GM12878 (cell line): ENCODE measurements around the gene CD276. TPM values are rescaled to one million over a fixed set of nuclear protein-coding genes. Genes with fewer than 3 reads are reported as not detected.

Source experiments
- ATAC-seq: fragments of 200-7000 bp; cut with Tn5 transposase; 3 replicates; pipeline ENCODE4 v1.9.1; 2020; ENCODE audit warnings: mild to moderate bottlenecking, moderate library complexity
- BruUV-seq: library from RNA; stranded (reverse); fragments of 400-500 nt; replicated peaks from 2 replicates; lab custom pipeline; 2021; lab: Mats Ljungman, UMichigan
- CTCF ChIA-PET: fragments of 300-600 bp; sonication (Branson Sonifier 250); formaldehyde crosslinking; extraction: SDS; loops from one replicate; lab custom pipeline; 2021; ENCODE audit warnings: inconsistent platforms; lab: Yijun Ruan, JAX
- POLR2A ChIA-PET: fragments of 350-600 bp; formaldehyde crosslinking; extraction: SDS; loops from one replicate; lab custom pipeline; 2021; ENCODE audit warnings: inconsistent platforms; lab: Charles Lee
- RAD21 ChIA-PET: fragments of 300-600 bp; sonication (Branson Sonifier 250); formaldehyde crosslinking; loops from one replicate; lab custom pipeline; 2023; ENCODE audit warnings: antibody characterized with exemption; ENCODE audit not compliant: unreplicated experiment; lab: Charles Lee
- SMC1A ChIA-PET: fragments of 300-600 bp; sonication (Branson Sonifier 250); formaldehyde crosslinking; loops from one replicate; lab custom pipeline; 2023; ENCODE audit not compliant: unreplicated experiment, uncharacterized antibody; lab: Charles Lee
- DNase-seq: peaks from one replicate; pipeline ENCODE4 v3.0.0-alpha.2; 2011; ENCODE audit warnings: low read depth, low spot score
- FAIRE-seq: peaks from 3 replicates; lab custom pipeline; 2011; peaks lifted over from hg19 to GRCh38; lab: Jason Lieb, UNC
- H2AFZ ChIP-seq: 2 replicates; pipeline ENCODE4 v1.6.0; 2011; ENCODE audit warnings: low read depth, low read length, control low read depth; ENCODE audit not compliant: control insufficient read depth
- H3K27ac ChIP-seq: 2 replicates; pipeline ENCODE4 v1.5.1; 2011; ENCODE audit warnings: control low read depth; ENCODE audit not compliant: control insufficient read depth, insufficient read depth
- H3K27me3 ChIP-seq, 2 experiments: replicated peaks in 1 of 2; 2 replicates each; pipeline versions ENCODE4 v1.6.0 to v1.6.1; 2011; ENCODE audit warnings: low read length in 1 of 2; ENCODE audit not compliant: control insufficient read depth in 2 of 2, insufficient read depth in 2 of 2
- H3K36me3 ChIP-seq, 2 experiments: 2 replicates each; pipeline ENCODE4 v1.5.1; 2011; ENCODE audit warnings: low read length in 1 of 2; ENCODE audit not compliant: control insufficient read depth in 2 of 2, insufficient read depth in 2 of 2
- H3K4me1 ChIP-seq: 2 replicates; pipeline ENCODE4 v1.6.1; 2011; ENCODE audit warnings: mild to moderate bottlenecking, low read length, moderate library complexity, mixed read lengths; ENCODE audit not compliant: control insufficient read depth, insufficient read depth
- H3K4me2 ChIP-seq: 2 replicates; pipeline ENCODE4 v1.6.0; 2011; ENCODE audit warnings: control low read depth; ENCODE audit not compliant: control insufficient read depth, insufficient read depth
- H3K4me3 ChIP-seq: fragments of 200-600 bp; sonication (generic); 2 replicates; pipeline ENCODE4 v1.5.1; 2016
- H3K79me2 ChIP-seq: 2 replicates; pipeline ENCODE4 v1.6.0; 2011; ENCODE audit warnings: low read length; ENCODE audit not compliant: control insufficient read depth, insufficient read depth
- H3K9ac ChIP-seq: 2 replicates; pipeline ENCODE4 v1.8.0; 2011; ENCODE audit warnings: low read length, control low read depth, mixed read lengths; ENCODE audit not compliant: control insufficient read depth, insufficient read depth
- H3K9me3 ChIP-seq: replicated peaks from 3 replicates; pipeline ENCODE4 v1.5.1; 2011; ENCODE audit warnings: mild to moderate bottlenecking, low read length; ENCODE audit not compliant: control insufficient read depth, insufficient read depth
- H4K20me1 ChIP-seq: 2 replicates; pipeline ENCODE4 v1.6.0; 2011; ENCODE audit not compliant: control insufficient read depth, insufficient read depth
- BRCA1 ChIP-seq: IDR thresholded peaks from 2 replicates; pipeline ENCODE4 v1.6.1; 2011; ENCODE audit warnings: low read depth, low read length, improper control_type of control experiment
- CEBPB ChIP-seq, 2 experiments: fragments of 150-350 bp in 1 of 2; IDR thresholded peaks; 2 replicates each; pipeline ENCODE4 v1.6.1; 2012 to 2014; ENCODE audit warnings: low read depth in 2 of 2, low read length in 2 of 2, borderline replicate concordance in 1 of 2, inconsistent platforms in 1 of 2
- ETV6 ChIP-seq, 2 experiments: fragments of 450-650 bp in 1 of 2; IDR thresholded peaks in 1 of 2; conservative IDR thresholded peaks in 1 of 2; 2 replicates each; pipeline ENCODE4 v1.6.1; 2014; ENCODE audit warnings: antibody characterized with exemption in 1 of 2, borderline replicate concordance in 1 of 2, low read depth in 1 of 2, mild to moderate bottlenecking in 1 of 2, moderate library complexity in 1 of 2
- FOS ChIP-seq: IDR thresholded peaks from 3 replicates; pipeline ENCODE4 v1.6.1; 2011; ENCODE audit warnings: borderline replicate concordance; ENCODE audit not compliant: insufficient read length; ENCODE audit errors: extremely low read depth
- IRF4 ChIP-seq: IDR thresholded peaks from 2 replicates; pipeline ENCODE4 v1.6.1; 2011; ENCODE audit warnings: low read depth, low read length
- JUND ChIP-seq: IDR thresholded peaks from 2 replicates; pipeline ENCODE4 v1.6.1; 2012; ENCODE audit warnings: low read depth, mild to moderate bottlenecking, low read length, improper control_type of control experiment, moderate library complexity
- KAT2A ChIP-seq: conservative IDR thresholded peaks from 2 replicates; pipeline ENCODE4 v1.6.1; 2011; ENCODE audit warnings: low read depth, low read length; ENCODE audit not compliant: control insufficient read depth
- KLF5 ChIP-seq: fragments of 450-650 bp; IDR thresholded peaks from 2 replicates; pipeline ENCODE4 v1.6.1; 2014; ENCODE audit warnings: mild to moderate bottlenecking; ENCODE audit not compliant: partially characterized antibody
- NRF1 ChIP-seq: conservative IDR thresholded peaks from 2 replicates; pipeline ENCODE4 v1.6.1; 2011; ENCODE audit warnings: mild to moderate bottlenecking, low read depth, low read length, improper control_type of control experiment
- SP1 ChIP-seq: IDR thresholded peaks from one replicate; pipeline ENCODE4 v1.6.1; 2011; ENCODE audit warnings: low read depth, low read length
- SREBF1 ChIP-seq: IDR thresholded peaks from 2 replicates; pipeline ENCODE4 v1.6.1; 2012; ENCODE audit warnings: mild to moderate bottlenecking, low read length
- WGBS: methylation state at CpG from one replicate; pipeline ENCODE4 v1.1.6; 2016; ENCODE audit warnings: low lambda C conversion rate; ENCODE audit not compliant: insufficient replicate concordance, insufficient coverage; ENCODE audit errors: missing lambda C conversion rate; 5-methylcytosine and 5-hydroxymethylcytosine counted together
- in situ Hi-C: fragments of 300-500 bp; cut with MboI; formaldehyde crosslinking; loops from 9 replicates; pipeline ENCODE4 v1.14.3; 2018; ENCODE audit warnings: mixed read lengths
- intact Hi-C: fragments of 100-400 bp; cut with micrococcal nuclease; formaldehyde crosslinking; loops from one replicate; pipeline ENCODE4 v1.14.2; 2022; ENCODE audit not compliant: unreplicated experiment
- polyA plus RNA-seq, 11 experiments: library from polyadenylated mRNA; depleted of rRNA in 4 of 11; unstranded in 6 of 11; stranded (reverse) in 5 of 11; fragments of >200 nt; fragmentation: Nextera tagmentation in 4 of 11; fragmentation: Illumina TruSeq in 1 of 11; extraction: Ambion mirVana in 4 of 11; extraction: Trizol in 1 of 11; gene quantifications; 1 replicate in 1 of 11; 2 replicates in 10 of 11; pipeline versions ENCODE4 v1.2.1 to v1.2.3, GENCODE V29; 2011 to 2016; ENCODE audit warnings: inconsistent platforms in 2 of 11, missing spikeins in 2 of 11, low read depth in 1 of 11
- total RNA-seq, 4 experiments: library from RNA; depleted of rRNA in 3 of 4; stranded (reverse); fragments of >200 nt in 3 of 4; fragmentation: Illumina TruSeq in 1 of 4; extraction: Trizol in 1 of 4; gene quantifications; 2 replicates each; pipeline versions ENCODE4 v1.2.1 to v1.2.3, GENCODE V29; 2013 to 2021
- TF ChIP-seq, protein P1 (sequence below): fragments of 450-650 bp; formaldehyde crosslinking; IDR thresholded peaks from 2 replicates; pipeline ENCODE4 v1.4.0; 2020; ENCODE audit warnings: mild to moderate bottlenecking, moderate library complexity
- TF ChIP-seq, protein P2 (sequence below): fragments of 450-650 bp; IDR thresholded peaks from 2 replicates; pipeline ENCODE4 v1.6.1; 2016; ENCODE audit warnings: mild to moderate bottlenecking

Gene CD276
- total and polyA plus RNA-seq, 10 of the 15 experiments (the other 5 are each of a cell fraction or from before 2014, with no cell fraction given): 0.11 to 3.0 (median 1.2) TPM

DNA sequence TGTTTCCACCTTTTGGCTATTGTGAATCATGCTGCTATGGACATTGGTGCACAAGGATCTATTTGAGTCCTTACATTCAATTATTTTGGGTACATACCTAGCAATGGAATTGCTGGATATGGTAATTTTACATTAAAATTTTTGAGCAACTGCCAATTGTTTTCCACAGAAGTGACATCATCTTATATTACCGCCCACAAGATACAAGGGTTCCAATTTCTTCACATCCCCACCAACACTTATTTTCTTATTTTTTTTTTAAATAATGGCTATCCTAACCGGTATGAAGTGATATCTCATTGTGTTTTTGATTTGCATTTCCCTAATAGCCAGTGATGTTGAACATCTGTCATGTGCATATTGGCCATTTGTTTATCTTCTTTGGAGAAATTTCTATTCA lies 28.5 kb upstream of the CD276 start:
- in situ Hi-C loops: no loop called here
- Histone ChIP-seq H4K20me1 (no peaks in the 10 kb centered on the region), H3K27ac (no peak overlapping the region), H3K4me3 (no peak overlapping the region), H3K27me3 (no peaks in the 10 kb centered on the region; a peak in 1 of 4 replicates), H3K4me2 (no peak overlapping the region), H3K36me3 (no peaks in the 10 kb centered on the region), H3K9ac (no peak overlapping the region), H2AFZ (no peak overlapping the region), H3K4me1 (no peaks in the 10 kb centered on the region), H3K9me3 (no peaks in the 10 kb centered on the region), H3K79me2 (no peaks in the 10 kb centered on the region)
- RAD21 ChIA-PET: no interaction called here
- SMC1A ChIA-PET: no interaction called here
- DNase-seq (no peak), FAIRE-seq (no peak), ATAC-seq (no peak)
- BruUV-seq: no TSS peak
- POLR2A ChIA-PET: no interaction called here
- CTCF ChIA-PET: no interaction called here
- TF ChIP-seq SP1 (no peak), JUND (no peak)
- intact Hi-C loops: loop anchor here (10.0 kb wide), 1 partner anchor 231 kb away; no protein-coding TSS in a partner anchor
- 48% methylated on average over 2 of the region's 2 CpGs for WGBS

DNA sequence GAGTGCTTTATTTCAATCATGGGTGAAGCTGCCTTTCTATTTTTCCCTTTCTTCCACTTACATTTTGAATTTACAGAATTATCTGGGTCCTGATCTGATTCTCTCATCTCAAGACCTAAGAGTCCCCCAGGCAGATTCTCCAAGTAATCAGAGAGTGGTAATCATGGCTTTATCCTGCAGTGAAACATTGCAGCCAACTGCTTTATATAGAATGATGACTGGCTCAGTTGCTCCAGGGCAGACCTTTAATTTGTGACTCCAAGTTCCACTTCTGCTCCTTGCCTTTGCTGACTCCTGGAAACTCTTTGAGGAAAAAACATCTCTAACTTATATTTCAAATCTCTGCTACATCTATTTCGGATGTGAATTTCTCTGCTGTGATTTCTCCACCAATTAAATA lies 25.5 kb upstream of the CD276 start:
- ChIA-PET SMC1A (no interaction called here), CTCF (interaction anchor here (1.6 kb wide), 1 partner anchor 22 kb away, joined by 4 read pairs; no protein-coding TSS in a partner anchor), POLR2A (no interaction called here), RAD21 (no interaction called here)
- Histone ChIP-seq H3K36me3 (no peaks in the 10 kb centered on the region), H3K4me3 (no peak overlapping the region), H3K27me3 (no peaks in the 10 kb centered on the region; a peak in 1 of 4 replicates), H3K9ac (no peak overlapping the region), H4K20me1 (no peaks in the 10 kb centered on the region), H3K9me3 (no peaks in the 10 kb centered on the region; the same call in 2 of the 3 replicates), H3K4me1 (no peaks in the 10 kb centered on the region), H3K27ac (no peak overlapping the region), H2AFZ (no peak overlapping the region), H3K79me2 (no peaks in the 10 kb centered on the region), H3K4me2 (no peak overlapping the region)
- in situ Hi-C loops: no loop called here
- DNase-seq (no peak), ATAC-seq (no peak), FAIRE-seq (no peak)
- intact Hi-C loops: loop anchor here (10.0 kb wide), 1 partner anchor 234 kb away; no protein-coding TSS in a partner anchor
- BruUV-seq: no TSS peak
- 0% methylated on average over 1 of the region's 1 CpG for WGBS
- TF ChIP-seq KAT2A: no peak
- no peak for TF ChIP-seq SREBF1
- TF ChIP-seq NRF1: no peak
- TF ChIP-seq, protein P1, sequence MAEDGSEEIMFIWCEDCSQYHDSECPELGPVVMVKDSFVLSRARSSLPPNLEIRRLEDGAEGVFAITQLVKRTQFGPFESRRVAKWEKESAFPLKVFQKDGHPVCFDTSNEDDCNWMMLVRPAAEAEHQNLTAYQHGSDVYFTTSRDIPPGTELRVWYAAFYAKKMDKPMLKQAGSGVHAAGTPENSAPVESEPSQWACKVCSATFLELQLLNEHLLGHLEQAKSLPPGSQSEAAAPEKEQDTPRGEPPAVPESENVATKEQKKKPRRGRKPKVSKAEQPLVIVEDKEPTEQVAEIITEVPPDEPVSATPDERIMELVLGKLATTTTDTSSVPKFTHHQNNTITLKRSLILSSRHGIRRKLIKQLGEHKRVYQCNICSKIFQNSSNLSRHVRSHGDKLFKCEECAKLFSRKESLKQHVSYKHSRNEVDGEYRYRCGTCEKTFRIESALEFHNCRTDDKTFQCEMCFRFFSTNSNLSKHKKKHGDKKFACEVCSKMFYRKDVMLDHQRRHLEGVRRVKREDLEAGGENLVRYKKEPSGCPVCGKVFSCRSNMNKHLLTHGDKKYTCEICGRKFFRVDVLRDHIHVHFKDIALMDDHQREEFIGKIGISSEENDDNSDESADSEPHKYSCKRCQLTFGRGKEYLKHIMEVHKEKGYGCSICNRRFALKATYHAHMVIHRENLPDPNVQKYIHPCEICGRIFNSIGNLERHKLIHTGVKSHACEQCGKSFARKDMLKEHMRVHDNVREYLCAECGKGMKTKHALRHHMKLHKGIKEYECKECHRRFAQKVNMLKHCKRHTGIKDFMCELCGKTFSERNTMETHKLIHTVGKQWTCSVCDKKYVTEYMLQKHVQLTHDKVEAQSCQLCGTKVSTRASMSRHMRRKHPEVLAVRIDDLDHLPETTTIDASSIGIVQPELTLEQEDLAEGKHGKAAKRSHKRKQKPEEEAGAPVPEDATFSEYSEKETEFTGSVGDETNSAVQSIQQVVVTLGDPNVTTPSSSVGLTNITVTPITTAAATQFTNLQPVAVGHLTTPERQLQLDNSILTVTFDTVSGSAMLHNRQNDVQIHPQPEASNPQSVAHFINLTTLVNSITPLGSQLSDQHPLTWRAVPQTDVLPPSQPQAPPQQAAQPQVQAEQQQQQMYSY (CRISPR knock-in tag): no peak
- no peak for TF ChIP-seq FOS
- TF ChIP-seq BRCA1: no peak
- no peak for TF ChIP-seq CEBPB (IDR thresholded peaks at IDR 0.05; ENCODE audit: borderline replicate concordance in 1 of 2, low read depth in 2 of 2, low read length in 2 of 2)
- no peak for TF ChIP-seq ETV6 (conservative IDR thresholded peaks at IDR 0.05 in 1 of 2, IDR thresholded peaks at IDR 0.05 in 1 of 2; ENCODE audit: borderline replicate concordance in 1 of 2, low read depth in 1 of 2)
- TF ChIP-seq KLF5: no peak
- TF ChIP-seq IRF4: no peak
- TF ChIP-seq, protein P2, sequence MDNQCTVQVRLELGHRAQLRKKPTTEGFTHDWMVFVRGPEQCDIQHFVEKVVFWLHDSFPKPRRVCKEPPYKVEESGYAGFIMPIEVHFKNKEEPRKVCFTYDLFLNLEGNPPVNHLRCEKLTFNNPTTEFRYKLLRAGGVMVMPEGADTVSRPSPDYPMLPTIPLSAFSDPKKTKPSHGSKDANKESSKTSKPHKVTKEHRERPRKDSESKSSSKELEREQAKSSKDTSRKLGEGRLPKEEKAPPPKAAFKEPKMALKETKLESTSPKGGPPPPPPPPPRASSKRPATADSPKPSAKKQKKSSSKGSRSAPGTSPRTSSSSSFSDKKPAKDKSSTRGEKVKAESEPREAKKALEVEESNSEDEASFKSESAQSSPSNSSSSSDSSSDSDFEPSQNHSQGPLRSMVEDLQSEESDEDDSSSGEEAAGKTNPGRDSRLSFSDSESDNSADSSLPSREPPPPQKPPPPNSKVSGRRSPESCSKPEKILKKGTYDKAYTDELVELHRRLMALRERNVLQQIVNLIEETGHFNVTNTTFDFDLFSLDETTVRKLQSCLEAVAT: no peak
